HepG2 (cell line): ENCODE measurements around the gene VCL. TPM values are rescaled to one million over a fixed set of nuclear protein-coding genes. Genes with fewer than 3 reads are reported as not detected.

Experiments
- ADNP ChIP-seq: sonication (generic); formaldehyde crosslinking; IDR thresholded peaks from 2 replicates; pipeline ENCODE4 v1.4.0; 2020; ENCODE audit warnings: missing genetic modification reagents
- AHR ChIP-seq: IDR thresholded peaks from 2 replicates; pipeline ENCODE4 v1.6.1; 2018; ENCODE audit warnings: missing genetic modification reagents, missing compliant biosample characterization
- ATF6 ChIP-seq: sonication (generic); formaldehyde crosslinking; conservative IDR thresholded peaks from 2 replicates; pipeline ENCODE4 v1.4.0; 2020; ENCODE audit warnings: missing genetic modification reagents
- BRF2 ChIP-seq: sonication (generic); formaldehyde crosslinking; IDR thresholded peaks from 2 replicates; pipeline ENCODE4 v1.8.1; 2022; ENCODE audit warnings: mild to moderate bottlenecking, missing genetic modification reagents
- CEBPB ChIP-seq: IDR thresholded peaks from 2 replicates; pipeline ENCODE4 v1.6.1; 2011; ENCODE audit warnings: low read depth, low read length, improper control_type of control experiment, borderline replicate concordance
- MTA3 ChIP-seq: sonication (generic); formaldehyde crosslinking; IDR thresholded peaks from 2 replicates; pipeline ENCODE4 v1.4.0; 2020; ENCODE audit warnings: missing genetic modification reagents
- PHF8 ChIP-seq: sonication (generic); formaldehyde crosslinking; IDR thresholded peaks from 2 replicates; pipeline ENCODE4 v1.5.0; 2020; ENCODE audit warnings: missing genetic modification reagents
- RARA ChIP-seq: IDR thresholded peaks from 2 replicates; pipeline ENCODE4 v1.6.1; 2016; ENCODE audit warnings: missing genetic modification reagents, missing compliant biosample characterization
- SOX5 ChIP-seq: IDR thresholded peaks from 2 replicates; pipeline ENCODE4 v1.6.1; 2016; ENCODE audit warnings: borderline replicate concordance
- THAP11 ChIP-seq: IDR thresholded peaks from 2 replicates; pipeline ENCODE4 v1.6.1; 2016; ENCODE audit warnings: missing biosample characterization, missing genetic modification reagents
- TIGD3 ChIP-seq: sonication (generic); formaldehyde crosslinking; IDR thresholded peaks from 2 replicates; pipeline ENCODE4 v1.5.1; 2020; ENCODE audit warnings: mild to moderate bottlenecking, missing genetic modification reagents, borderline replicate concordance
- ZNF143 ChIP-seq: sonication (generic); formaldehyde crosslinking; IDR thresholded peaks from 2 replicates; pipeline ENCODE4 v1.4.0; 2020; ENCODE audit warnings: missing genetic modification reagents
- ZNF512 ChIP-seq: sonication (generic); formaldehyde crosslinking; IDR thresholded peaks from 2 replicates; pipeline ENCODE4 v1.4.0; 2020; ENCODE audit warnings: mild to moderate bottlenecking, missing genetic modification reagents
- ZNF574 ChIP-seq: sonication (generic); formaldehyde crosslinking; IDR thresholded peaks from 2 replicates; pipeline ENCODE4 v1.4.0; 2020; ENCODE audit warnings: missing genetic modification reagents
- ZNF850 ChIP-seq: sonication (generic); formaldehyde crosslinking; conservative IDR thresholded peaks from 2 replicates; pipeline ENCODE4 v1.9.0; 2021; ENCODE audit warnings: mild to moderate bottlenecking, missing genetic modification reagents
- polyA plus RNA-seq, 8 experiments: library from polyadenylated mRNA; depleted of rRNA in 3 of 8; stranded (reverse) in 7 of 8; unstranded in 1 of 8; fragments of >200 nt; fragmentation: Illumina TruSeq in 4 of 8; extraction: Trizol in 4 of 8; gene quantifications; 2 replicates each; pipeline versions ENCODE4 v1.2.1 to v1.2.3, GENCODE V29; 2011 to 2016; ENCODE audit warnings: low read depth in 4 of 8, missing spikeins in 1 of 8, mixed read lengths in 1 of 8; ENCODE audit not compliant: insufficient read depth in 1 of 8
- total RNA-seq, 5 experiments: library from RNA; depleted of rRNA; stranded (reverse); fragments of >200 nt; fragmentation: Illumina TruSeq; extraction: Trizol; gene quantifications; 2 replicates each; pipeline ENCODE4 v1.2.3, GENCODE V29; 2016; ENCODE audit warnings: low read depth in 1 of 5
- TF ChIP-seq, protein P1 (sequence below): sonication (generic); formaldehyde crosslinking; IDR thresholded peaks from 2 replicates; pipeline ENCODE4 v1.8.1; 2022; ENCODE audit warnings: low read depth, mild to moderate bottlenecking, missing genetic modification reagents

Gene VCL
- total and polyA plus RNA-seq, 2 of the 13 experiments (the other 11 are each of a cell fraction or from before 2014, with no cell fraction given), result 17.3 to 26.9 TPM

DNA sequence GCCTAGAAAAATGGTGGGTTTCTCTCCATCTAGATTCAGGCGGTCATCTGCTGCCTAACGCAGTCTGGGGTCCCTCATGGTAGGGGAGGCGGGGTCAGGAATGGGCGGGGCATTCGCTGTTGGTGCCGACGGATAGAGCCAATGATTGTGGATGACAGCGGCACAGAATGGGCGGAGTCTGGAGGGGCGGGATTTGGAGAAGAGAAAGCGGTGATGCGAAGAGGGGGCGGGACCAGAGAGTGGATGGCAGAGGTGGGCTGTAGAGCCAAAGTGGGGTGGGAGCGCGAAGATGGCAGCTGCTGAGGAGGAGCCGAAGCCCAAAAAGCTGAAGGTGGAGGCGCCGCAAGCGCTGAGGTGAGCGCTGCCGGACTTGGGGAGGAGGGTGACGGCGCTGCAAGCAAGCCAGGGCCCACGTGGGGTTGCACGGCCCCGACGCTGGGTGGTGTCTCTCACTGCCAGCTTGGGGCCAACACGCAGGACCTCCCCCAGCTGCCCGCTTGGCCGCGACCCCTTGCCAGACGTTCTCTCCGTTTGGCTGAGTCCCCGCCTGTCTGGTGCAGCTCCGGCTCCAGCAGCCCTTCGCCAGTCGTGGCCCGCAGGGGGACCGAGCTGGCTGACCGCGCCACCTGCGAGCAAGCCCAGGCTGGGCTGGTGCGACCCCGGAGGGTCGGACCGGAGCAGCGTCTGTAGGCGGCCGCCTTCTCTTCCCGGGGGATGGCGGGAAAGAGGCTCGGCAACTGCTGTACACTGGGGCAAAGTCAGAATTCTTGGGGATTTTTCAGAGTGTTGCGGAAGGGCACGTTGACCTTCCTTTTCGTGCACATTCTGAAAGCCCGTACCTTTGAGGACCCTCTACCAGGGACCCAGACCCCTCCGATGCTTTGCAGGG lies 153.3 kb downstream of the VCL start, which contains the start of gene ADK (continued):
- TF ChIP-seq ZNF574 (CRISPR knock-in tag), result peak; percentile 26; the same call in 1 of the 2 replicates
- no peak for TF ChIP-seq SOX5 (CRISPR knock-in tag)
- no peak for TF ChIP-seq RARA (CRISPR knock-in tag)
- TF ChIP-seq ZNF143 (CRISPR knock-in tag), result peak; percentile 68; the same call in 1 of the 2 replicates
- TF ChIP-seq TIGD3, result no peak
- no peak for TF ChIP-seq ZNF512
- TF ChIP-seq THAP11 (CRISPR knock-in tag), result peak; percentile 69; the same call in 1 of the 2 replicates
- no peak for TF ChIP-seq CEBPB
- TF ChIP-seq MTA3 (CRISPR knock-in tag), result no peak
- TF ChIP-seq ZNF850, result no peak
- no peak for TF ChIP-seq ADNP
- TF ChIP-seq ATF6 (CRISPR knock-in tag), result no peak
- no peak for TF ChIP-seq BRF2 (CRISPR knock-in tag)
- TF ChIP-seq AHR (CRISPR knock-in tag), result no peak
- TF ChIP-seq, protein P1, sequence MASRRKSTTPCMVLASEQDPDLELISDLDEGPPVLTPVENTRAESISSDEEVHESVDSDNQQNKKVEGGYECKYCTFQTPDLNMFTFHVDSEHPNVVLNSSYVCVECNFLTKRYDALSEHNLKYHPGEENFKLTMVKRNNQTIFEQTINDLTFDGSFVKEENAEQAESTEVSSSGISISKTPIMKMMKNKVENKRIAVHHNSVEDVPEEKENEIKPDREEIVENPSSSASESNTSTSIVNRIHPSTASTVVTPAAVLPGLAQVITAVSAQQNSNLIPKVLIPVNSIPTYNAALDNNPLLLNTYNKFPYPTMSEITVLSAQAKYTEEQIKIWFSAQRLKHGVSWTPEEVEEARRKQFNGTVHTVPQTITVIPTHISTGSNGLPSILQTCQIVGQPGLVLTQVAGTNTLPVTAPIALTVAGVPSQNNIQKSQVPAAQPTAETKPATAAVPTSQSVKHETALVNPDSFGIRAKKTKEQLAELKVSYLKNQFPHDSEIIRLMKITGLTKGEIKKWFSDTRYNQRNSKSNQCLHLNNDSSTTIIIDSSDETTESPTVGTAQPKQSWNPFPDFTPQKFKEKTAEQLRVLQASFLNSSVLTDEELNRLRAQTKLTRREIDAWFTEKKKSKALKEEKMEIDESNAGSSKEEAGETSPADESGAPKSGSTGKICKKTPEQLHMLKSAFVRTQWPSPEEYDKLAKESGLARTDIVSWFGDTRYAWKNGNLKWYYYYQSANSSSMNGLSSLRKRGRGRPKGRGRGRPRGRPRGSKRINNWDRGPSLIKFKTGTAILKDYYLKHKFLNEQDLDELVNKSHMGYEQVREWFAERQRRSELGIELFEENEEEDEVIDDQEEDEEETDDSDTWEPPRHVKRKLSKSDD (CRISPR knock-in tag), result peak; percentile 34; the same call in 1 of the 2 replicates
- TF ChIP-seq PHF8 (CRISPR knock-in tag), result peak; percentile 80
